HepG2 (cell line): ENCODE measurements around the gene AP2B1. TPM values are rescaled to one million over a fixed set of nuclear protein-coding genes. Genes with fewer than 3 reads are reported as not detected.

Source experiments
- ATAD3A ChIP-seq: sonication (generic); formaldehyde crosslinking; IDR thresholded peaks from 2 replicates; pipeline ENCODE4 v1.4.0; 2020; ENCODE audit warnings: missing genetic modification reagents
- CENPT ChIP-seq: sonication (generic); formaldehyde crosslinking; IDR thresholded peaks from 2 replicates; pipeline ENCODE4 v1.8.0; 2022; ENCODE audit warnings: low read depth, mild to moderate bottlenecking, moderate library complexity, missing genetic modification reagents
- CERS6 ChIP-seq: sonication (generic); formaldehyde crosslinking; IDR thresholded peaks from 2 replicates; pipeline ENCODE4 v1.5.0; 2020; ENCODE audit warnings: missing genetic modification reagents
- DRAP1 ChIP-seq: IDR thresholded peaks from 2 replicates; pipeline ENCODE4 v1.6.1; 2016; ENCODE audit warnings: missing genetic modification reagents, missing compliant biosample characterization
- HCFC1 ChIP-seq: fragments of 150-350 bp; IDR thresholded peaks from 2 replicates; pipeline ENCODE4 v1.6.1; 2014; ENCODE audit warnings: low read depth, low read length
- HDAC2 ChIP-seq: sonication (generic); formaldehyde crosslinking; IDR thresholded peaks from 2 replicates; pipeline ENCODE4 v1.4.0; 2020; ENCODE audit warnings: missing genetic modification reagents
- HHEX ChIP-seq: IDR thresholded peaks from 2 replicates; pipeline ENCODE4 v1.6.1; 2016; ENCODE audit warnings: control low read depth
- NRL ChIP-seq: sonication (generic); formaldehyde crosslinking; IDR thresholded peaks from 2 replicates; pipeline ENCODE4 v1.5.0; 2020; ENCODE audit warnings: missing genetic modification reagents, mild to moderate bottlenecking, moderate library complexity, borderline replicate concordance
- SPEN ChIP-seq: sonication (generic); formaldehyde crosslinking; IDR thresholded peaks from 2 replicates; pipeline ENCODE4 v1.5.1; 2020; ENCODE audit warnings: low read depth, mild to moderate bottlenecking, missing genetic modification reagents
- TAF1 ChIP-seq: sonication (generic); formaldehyde crosslinking; IDR thresholded peaks from 2 replicates; pipeline ENCODE4 v1.4.0; 2020; ENCODE audit warnings: missing genetic modification reagents
- THRA ChIP-seq: sonication (generic); formaldehyde crosslinking; IDR thresholded peaks from 2 replicates; pipeline ENCODE4 v1.4.0; 2020; ENCODE audit warnings: missing genetic modification reagents, borderline replicate concordance
- ZBTB10 ChIP-seq: sonication (generic); formaldehyde crosslinking; IDR thresholded peaks from 2 replicates; pipeline ENCODE4 v1.4.0; 2020; ENCODE audit warnings: missing genetic modification reagents, borderline replicate concordance
- ZFP62 ChIP-seq: sonication (generic); formaldehyde crosslinking; IDR thresholded peaks from 2 replicates; pipeline ENCODE4 v1.4.0; 2020; ENCODE audit warnings: missing genetic modification reagents
- ZNF12 ChIP-seq: sonication (generic); formaldehyde crosslinking; IDR thresholded peaks from 2 replicates; pipeline ENCODE4 v1.5.0; 2020; ENCODE audit warnings: missing genetic modification reagents
- ZNF235 ChIP-seq: sonication (generic); formaldehyde crosslinking; IDR thresholded peaks from 2 replicates; pipeline ENCODE4 v1.8.1; 2023; ENCODE audit warnings: mild to moderate bottlenecking, missing genetic modification reagents, borderline replicate concordance
- ZNF263 ChIP-seq: sonication (generic); formaldehyde crosslinking; IDR thresholded peaks from 2 replicates; pipeline ENCODE4 v1.4.0; 2020; ENCODE audit warnings: missing genetic modification reagents
- ZNF326 ChIP-seq: sonication (generic); formaldehyde crosslinking; IDR thresholded peaks from 2 replicates; pipeline ENCODE4 v1.4.0; 2020; ENCODE audit warnings: missing genetic modification reagents, borderline replicate concordance
- ZNF513 ChIP-seq: sonication (generic); formaldehyde crosslinking; conservative IDR thresholded peaks from 2 replicates; pipeline ENCODE4 v1.5.0; 2020; ENCODE audit warnings: missing genetic modification reagents
- ZNF576 ChIP-seq: sonication (generic); formaldehyde crosslinking; IDR thresholded peaks from 2 replicates; pipeline ENCODE4 v1.4.0; 2020; ENCODE audit warnings: mild to moderate bottlenecking, missing genetic modification reagents
- polyA plus RNA-seq, 8 experiments: library from polyadenylated mRNA; depleted of rRNA in 3 of 8; stranded (reverse) in 7 of 8; unstranded in 1 of 8; fragments of >200 nt; fragmentation: Illumina TruSeq in 4 of 8; extraction: Trizol in 4 of 8; gene quantifications; 2 replicates each; pipeline versions ENCODE4 v1.2.1 to v1.2.3, GENCODE V29; 2011 to 2016; ENCODE audit warnings: low read depth in 4 of 8, missing spikeins in 1 of 8, mixed read lengths in 1 of 8; ENCODE audit not compliant: insufficient read depth in 1 of 8
- total RNA-seq, 5 experiments: library from RNA; depleted of rRNA; stranded (reverse); fragments of >200 nt; fragmentation: Illumina TruSeq; extraction: Trizol; gene quantifications; 2 replicates each; pipeline ENCODE4 v1.2.3, GENCODE V29; 2016; ENCODE audit warnings: low read depth in 1 of 5

The AP2B1 gene
- total and polyA plus RNA-seq, 2 of the 13 experiments (the other 11 are each of a cell fraction or from before 2014, with no cell fraction given): 23.8 to 71.3 TPM

- no peak for TF ChIP-seq ZNF513 (CRISPR knock-in tag)
- TF ChIP-seq TAF1: no peak
- TF ChIP-seq CERS6: no peak
- TF ChIP-seq ATAD3A (CRISPR knock-in tag): no peak
- TF ChIP-seq DRAP1 (CRISPR knock-in tag): peak; percentile 17; the same call in 1 of the 2 replicates
- TF ChIP-seq SPEN (CRISPR knock-in tag): peak; percentile 76; the same call in 1 of the 2 replicates
- TF ChIP-seq ZNF576 (CRISPR knock-in tag): no peak
- peak; percentile 68 for TF ChIP-seq ZNF12 (CRISPR knock-in tag)
- TF ChIP-seq ZNF235 (CRISPR knock-in tag): 0 out of 2 replicates have a peak, but pooled peaks have one; percentile 72
- no peak for TF ChIP-seq ZNF326 (CRISPR knock-in tag)
- no peak for TF ChIP-seq HCFC1
- TF ChIP-seq HHEX: no peak
- TF ChIP-seq CENPT (CRISPR knock-in tag): peak; percentile 85; the same call in 1 of the 2 replicates
- no peak; the same call in 1 of the 2 replicates for TF ChIP-seq HDAC2 (CRISPR knock-in tag)
- no peak for TF ChIP-seq ZFP62 (CRISPR knock-in tag)
- peak; percentile 97 for TF ChIP-seq ZNF263 (CRISPR knock-in tag)
- peak; percentile 73 for TF ChIP-seq THRA
- TF ChIP-seq NRL (CRISPR knock-in tag): no peak
- TF ChIP-seq ZBTB10 (CRISPR knock-in tag): no peak
Observed at GRCh38 chr17:35764123-35764991, 177.2 kb downstream of the AP2B1 start (continued).
